Cerebellar cortex (tissue), 1 donor: ENCODE data around the gene THADA.

ENCODE experiments used
- DNase-seq: peaks from one replicate; pipeline ENCODE4 v3.0.0-alpha.2; 2015; ENCODE audit warnings: low spot score

Gene THADA

DNA sequence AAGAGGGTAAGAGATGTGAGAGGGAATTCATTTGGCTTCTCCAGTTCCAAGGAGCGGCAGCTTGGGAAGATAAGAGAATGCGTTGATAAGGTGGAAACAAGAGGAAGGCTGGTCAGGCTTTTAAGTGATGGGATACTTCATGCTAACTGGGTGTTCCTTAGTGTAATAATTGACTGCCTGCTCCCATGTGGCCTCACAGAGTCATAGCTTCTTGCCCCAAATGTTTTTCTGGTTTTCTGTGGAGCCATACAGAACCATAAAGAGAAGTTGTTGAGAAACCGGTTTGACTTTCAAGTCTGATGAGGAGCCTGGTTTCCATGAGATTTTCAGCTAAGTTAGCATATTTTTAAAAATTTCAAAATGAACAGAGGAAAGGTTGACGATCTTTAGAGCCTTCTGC lies 272.0 kb downstream of the THADA start:
- DNase-seq: no peak

DNA sequence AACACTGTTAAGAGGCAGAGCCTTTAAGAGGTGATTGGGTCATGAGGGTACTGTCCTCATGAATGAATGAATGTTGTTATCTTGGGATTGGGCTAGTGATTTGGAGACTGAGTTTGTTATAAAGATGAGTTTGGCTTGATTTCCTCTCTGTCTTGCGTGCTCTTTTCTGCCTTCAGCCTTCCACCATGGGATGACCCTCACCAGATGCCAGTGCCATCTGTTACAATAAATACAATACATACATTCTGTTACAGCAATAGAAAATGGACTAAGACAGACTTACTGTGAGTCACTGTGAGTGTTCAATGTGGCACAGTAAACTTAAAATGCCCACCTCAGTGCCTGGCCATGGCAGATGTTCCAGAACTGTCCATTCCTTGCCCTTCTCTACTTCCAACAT lies 274.4 kb downstream of the THADA start:
- DNase-seq: peak; percentile 88

- DNase-seq: no peak
Observed at GRCh38 chr2:43319541-43319940, 276.3 kb downstream of the THADA start.

DNA sequence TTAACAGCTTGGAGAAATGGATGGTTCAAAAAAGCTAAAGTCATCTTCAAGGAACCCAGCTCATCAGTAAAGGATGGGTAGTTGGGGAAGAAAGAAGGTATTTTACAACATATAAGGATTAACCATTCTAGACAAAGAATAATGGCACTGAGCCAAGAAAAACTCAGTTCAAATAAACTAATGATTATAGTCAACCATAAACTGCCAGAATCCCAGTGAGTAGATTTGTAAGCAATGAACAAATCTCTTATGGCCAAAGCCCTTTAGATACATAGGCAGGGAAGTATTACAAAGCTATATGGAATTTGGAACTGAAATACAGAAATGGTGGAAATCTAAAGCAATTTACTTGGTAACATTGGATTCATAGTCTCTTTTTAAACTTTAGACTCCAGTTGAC lies 277.0 kb downstream of the THADA start:
- no peak for DNase-seq

GRCh38 chr2:43317680-43318079 lies 278.2 kb downstream of the THADA start:
- DNase-seq: no peak

GRCh38 chr2:43317194-43317593 lies 278.6 kb downstream of the THADA start:
- DNase-seq: no peak

DNA sequence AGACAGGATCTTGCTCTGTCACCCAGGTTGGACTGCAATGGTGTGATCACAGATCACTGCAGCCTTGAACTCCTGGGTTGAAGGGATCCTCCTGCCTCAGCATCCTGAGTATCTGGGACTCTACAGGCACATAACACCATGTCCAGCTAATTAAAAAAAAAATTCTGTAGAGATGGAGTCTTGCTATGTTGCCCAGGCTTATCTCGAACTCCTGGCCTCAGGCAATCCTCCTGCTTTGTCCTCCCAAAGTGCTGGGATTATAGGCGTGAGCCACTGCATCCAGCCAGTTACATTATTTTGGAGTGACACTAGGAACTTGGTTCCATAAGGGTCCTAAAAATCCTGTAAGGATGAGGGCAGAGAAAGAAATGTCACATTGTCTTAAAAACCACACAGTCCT lies 280.4 kb downstream of the THADA start:
- DNase-seq: no peak

- no peak for DNase-seq
Observed at GRCh38 chr2:43314299-43314927, 281.4 kb downstream of the THADA start.

- no peak for DNase-seq
Observed at GRCh38 chr2:43313642-43314017, 282.2 kb downstream of the THADA start.

DNA sequence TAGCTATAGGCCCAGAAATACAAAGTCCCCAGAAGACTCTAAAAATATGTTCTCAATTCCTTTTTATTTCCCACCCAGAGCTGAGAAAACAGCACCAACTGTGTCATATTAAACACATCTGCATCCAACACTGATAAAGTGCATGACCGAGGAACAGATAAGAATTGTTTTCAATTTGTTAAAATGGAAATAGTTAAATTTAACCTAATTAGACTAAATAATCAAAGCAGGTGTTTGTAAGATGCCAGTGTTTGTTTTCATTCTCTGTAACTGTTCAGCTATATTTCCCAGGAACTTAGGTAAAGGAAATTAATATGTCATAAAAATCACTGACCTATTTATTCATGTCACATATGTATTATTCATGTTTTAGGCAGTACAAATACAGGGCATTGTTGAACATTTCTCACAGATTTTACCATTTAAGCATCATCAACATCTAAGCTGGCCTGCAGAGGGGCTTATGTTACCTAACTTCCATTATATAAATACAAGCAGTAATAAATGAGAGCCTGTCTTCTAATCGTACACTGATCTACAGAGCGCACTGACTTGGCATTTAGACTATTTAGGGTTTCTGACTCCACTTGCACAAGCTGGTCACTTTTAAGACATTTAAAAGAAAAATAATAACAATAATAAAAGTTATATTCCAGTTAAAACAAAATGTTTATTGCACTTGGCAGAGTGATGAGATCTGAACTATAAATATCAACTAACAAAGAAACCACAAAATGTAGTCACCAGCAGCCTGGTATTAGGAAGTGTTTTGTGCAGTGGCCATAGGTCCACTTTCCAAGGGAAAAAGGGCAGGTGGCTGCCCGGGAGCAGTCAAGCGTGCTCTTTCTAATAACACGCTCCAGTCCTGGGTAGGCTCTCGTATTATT lies 282.8 kb downstream of the THADA start:
- DNase-seq: peak; percentile 49

DNA sequence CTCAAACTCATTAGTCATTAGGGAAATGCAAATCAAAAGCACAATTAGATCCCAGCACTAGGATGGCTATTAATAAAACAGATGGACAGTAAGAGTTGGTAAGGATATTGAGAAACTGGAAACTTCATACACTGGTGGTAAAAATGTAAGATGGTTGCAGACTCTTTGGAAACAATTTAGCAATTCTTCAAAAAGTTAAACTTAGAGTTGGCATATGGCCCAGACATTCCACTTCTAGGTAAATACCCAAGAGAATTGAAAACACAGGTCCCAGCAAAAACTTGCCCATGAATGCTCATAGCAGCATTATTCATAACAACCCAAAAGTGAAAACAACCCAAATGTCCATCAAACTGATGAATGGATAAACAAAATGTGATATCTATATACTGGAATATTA lies 284.6 kb downstream of the THADA start:
- no peak for DNase-seq

- DNase-seq: no peak
Observed at GRCh38 chr2:43309935-43310334, 285.9 kb downstream of the THADA start.

GRCh38 chr2:43307973-43308372 lies 287.9 kb downstream of the THADA start:
- DNase-seq: no peak

DNA sequence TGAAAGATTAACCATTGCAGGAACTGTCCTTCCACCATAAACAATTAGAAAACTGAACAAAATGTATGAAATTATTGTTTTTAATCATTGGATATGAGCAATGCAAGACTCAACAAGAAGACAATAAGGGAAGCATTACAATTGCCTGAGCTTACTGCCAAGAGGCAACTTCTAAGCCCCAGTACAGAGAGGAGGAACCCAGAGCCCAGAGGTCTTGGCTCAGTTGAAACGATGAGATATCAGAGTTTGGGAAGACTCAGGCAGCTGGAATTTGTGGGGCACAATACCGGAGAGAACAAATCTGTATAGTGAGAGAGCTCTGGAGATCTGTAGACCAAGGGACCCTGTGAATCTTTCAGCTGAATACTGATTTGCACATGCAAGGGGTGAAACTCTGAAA lies 288.8 kb downstream of the THADA start:
- DNase-seq: no peak

- DNase-seq: no peak
Observed at GRCh38 chr2:43306197-43306596, 289.6 kb downstream of the THADA start.

- no peak for DNase-seq
Observed at GRCh38 chr2:43305517-43305916, 290.3 kb downstream of the THADA start.

DNA sequence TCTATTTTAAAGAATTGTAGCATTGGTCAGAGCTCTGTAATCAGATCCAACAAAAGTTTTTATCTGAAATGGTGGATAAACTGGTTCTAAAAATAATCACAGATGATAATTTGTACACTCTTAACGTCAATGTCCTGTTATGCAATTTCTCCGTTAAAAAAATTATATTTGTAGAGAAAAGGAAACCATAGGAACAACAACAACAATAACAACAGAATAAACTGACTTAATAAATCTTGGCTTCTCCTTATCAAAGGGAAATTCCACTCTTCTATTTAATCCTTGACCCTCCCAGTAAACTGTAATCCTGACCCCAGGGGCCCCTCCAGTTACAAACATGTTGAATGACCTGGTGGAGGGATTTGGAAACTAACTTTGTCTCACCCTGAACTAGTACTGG lies 290.8 kb downstream of the THADA start:
- no peak for DNase-seq

GRCh38 chr2:43303889-43304288 lies 291.9 kb downstream of the THADA start:
- no peak for DNase-seq

DNA sequence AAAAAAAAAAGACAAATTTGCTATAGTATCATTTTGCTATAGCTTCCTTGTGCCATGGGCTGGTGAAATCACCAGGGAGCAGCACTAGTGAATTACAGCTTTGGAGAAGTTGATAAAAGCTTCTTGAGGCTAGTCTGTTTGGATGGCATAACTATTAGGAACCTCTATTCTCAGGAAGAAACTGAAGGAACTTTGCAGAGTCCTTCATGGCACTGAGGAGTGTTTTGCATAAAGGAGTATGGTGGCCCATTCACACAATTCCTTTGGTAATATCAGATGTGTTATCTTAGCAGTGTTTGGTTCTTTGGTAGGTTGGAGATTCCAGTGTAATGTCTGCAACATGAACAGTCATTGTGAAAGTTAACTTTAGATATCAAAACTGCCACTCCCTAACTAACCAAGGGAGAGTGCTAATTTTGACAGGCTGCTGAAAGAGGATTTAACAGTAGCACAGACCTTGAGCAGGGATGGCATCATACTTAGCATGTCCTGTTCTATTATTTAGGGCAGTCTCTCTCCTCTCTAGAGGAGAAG lies 292.8 kb downstream of the THADA start:
- no peak for DNase-seq

- DNase-seq: peak; percentile 90
Observed at GRCh38 chr2:43302182-43302960, 293.5 kb downstream of the THADA start.

DNA sequence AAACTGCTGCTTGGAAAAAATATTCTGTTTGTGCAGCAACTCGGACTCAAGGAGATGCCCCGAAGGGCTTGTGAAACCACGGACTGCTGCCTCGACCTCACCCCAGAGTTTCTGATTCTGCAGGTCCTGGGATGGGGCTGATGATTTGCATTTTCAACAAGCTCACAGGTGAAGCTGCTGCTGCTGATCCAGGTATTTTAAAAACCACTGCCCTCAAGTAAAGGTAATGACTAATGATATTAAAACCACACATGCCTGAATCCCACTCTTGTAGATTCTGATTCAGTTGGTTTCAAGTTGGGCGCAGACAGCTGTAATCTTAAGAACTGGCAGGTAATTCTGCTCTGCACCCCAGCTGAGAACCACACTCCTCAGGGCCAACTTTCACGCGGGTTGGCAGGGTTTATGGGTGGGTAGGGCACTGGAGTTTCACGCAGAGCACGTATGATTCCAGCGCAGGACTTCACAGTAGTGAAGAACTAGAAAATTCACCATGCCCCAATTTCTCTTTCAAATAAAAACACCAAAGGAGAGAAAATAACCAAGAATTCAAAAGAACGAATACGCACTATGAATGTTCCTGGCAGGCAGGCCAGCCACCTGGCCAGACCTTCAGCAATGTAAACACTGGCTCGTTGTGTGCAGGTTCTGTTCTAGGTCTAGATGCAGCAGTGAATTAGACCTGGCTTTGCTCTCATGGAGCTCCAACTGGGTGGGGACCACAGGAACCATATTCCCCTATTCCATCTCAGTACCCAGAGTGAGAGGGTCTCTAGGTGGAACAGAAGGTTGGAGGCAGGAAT lies 294.9 kb downstream of the THADA start:
- DNase-seq: peak; percentile 83

GRCh38 chr2:43300222-43300621 lies 295.6 kb downstream of the THADA start:
- DNase-seq: no peak
